WTC11 (cell line): ENCODE results near the gene APOBEC3H.

Experiments
- FOXJ3 ChIP-seq: sonication (generic); formaldehyde crosslinking; IDR thresholded peaks from 2 replicates; pipeline ENCODE4 v1.9.0; 2021; ENCODE audit warnings: missing genetic modification reagents, mild to moderate bottlenecking, borderline replicate concordance
- TF ChIP-seq, protein P1 (sequence below): fragments of 200-600 bp; IDR thresholded peaks from 2 replicates; pipeline ENCODE4 v1.8.0; 2022; ENCODE audit warnings: antibody characterized with exemption

DNA sequence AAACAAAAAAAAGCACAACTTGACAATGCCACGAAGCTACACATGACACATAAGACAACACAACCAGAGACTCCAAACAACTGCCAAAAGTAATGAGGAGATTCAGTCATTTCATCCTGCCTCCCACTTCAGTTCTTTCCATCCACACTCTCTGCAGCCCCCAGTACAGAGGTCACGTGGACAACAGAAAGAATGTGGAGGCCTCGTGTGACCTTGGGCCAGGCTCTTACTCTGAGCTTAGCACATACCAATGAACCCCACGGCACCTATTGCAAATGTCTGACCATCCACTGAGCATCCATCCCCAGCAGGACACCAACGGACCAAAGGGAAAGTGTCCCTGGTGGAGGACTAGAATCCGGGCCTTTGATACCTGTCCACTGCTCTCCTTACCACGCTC, 42.9 kb downstream of the APOBEC3H start:
- no peak for TF ChIP-seq FOXJ3 (CRISPR knock-in tag)
- TF ChIP-seq, protein P1, sequence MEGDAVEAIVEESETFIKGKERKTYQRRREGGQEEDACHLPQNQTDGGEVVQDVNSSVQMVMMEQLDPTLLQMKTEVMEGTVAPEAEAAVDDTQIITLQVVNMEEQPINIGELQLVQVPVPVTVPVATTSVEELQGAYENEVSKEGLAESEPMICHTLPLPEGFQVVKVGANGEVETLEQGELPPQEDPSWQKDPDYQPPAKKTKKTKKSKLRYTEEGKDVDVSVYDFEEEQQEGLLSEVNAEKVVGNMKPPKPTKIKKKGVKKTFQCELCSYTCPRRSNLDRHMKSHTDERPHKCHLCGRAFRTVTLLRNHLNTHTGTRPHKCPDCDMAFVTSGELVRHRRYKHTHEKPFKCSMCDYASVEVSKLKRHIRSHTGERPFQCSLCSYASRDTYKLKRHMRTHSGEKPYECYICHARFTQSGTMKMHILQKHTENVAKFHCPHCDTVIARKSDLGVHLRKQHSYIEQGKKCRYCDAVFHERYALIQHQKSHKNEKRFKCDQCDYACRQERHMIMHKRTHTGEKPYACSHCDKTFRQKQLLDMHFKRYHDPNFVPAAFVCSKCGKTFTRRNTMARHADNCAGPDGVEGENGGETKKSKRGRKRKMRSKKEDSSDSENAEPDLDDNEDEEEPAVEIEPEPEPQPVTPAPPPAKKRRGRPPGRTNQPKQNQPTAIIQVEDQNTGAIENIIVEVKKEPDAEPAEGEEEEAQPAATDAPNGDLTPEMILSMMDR: no peak
